Loucy (cell line): ENCODE measurements around the gene ZNF609.

Source experiments
- EZH2phosphoT487 ChIP-seq: fragments of 200-600 bp; IDR thresholded peaks from 2 replicates; pipeline ENCODE4 v1.6.1; 2018; ENCODE audit warnings: antibody characterized with exemption, mild to moderate bottlenecking, moderate library complexity, borderline replicate concordance
- TF ChIP-seq, protein P1 (sequence below): fragments of 200-600 bp; sonication (generic); conservative IDR thresholded peaks from 2 replicates; pipeline ENCODE4 v1.5.1; 2014; ENCODE audit warnings: mild to moderate bottlenecking, antibody characterized with exemption, low read length

GRCh38 chr15:64643685-64644084 lies 183.3 kb downstream of the ZNF609 start:
- TF ChIP-seq, protein P1, sequence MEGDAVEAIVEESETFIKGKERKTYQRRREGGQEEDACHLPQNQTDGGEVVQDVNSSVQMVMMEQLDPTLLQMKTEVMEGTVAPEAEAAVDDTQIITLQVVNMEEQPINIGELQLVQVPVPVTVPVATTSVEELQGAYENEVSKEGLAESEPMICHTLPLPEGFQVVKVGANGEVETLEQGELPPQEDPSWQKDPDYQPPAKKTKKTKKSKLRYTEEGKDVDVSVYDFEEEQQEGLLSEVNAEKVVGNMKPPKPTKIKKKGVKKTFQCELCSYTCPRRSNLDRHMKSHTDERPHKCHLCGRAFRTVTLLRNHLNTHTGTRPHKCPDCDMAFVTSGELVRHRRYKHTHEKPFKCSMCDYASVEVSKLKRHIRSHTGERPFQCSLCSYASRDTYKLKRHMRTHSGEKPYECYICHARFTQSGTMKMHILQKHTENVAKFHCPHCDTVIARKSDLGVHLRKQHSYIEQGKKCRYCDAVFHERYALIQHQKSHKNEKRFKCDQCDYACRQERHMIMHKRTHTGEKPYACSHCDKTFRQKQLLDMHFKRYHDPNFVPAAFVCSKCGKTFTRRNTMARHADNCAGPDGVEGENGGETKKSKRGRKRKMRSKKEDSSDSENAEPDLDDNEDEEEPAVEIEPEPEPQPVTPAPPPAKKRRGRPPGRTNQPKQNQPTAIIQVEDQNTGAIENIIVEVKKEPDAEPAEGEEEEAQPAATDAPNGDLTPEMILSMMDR = no peak
- TF ChIP-seq EZH2phosphoT487 = no peak
